OCI-LY3 (cell line): ENCODE results near the gene IPO9.

Experiments used
- H2AFZ ChIP-seq: fragments of 200-600, 300-600 bp; shearing (Covaris generic); 2 replicates; pipeline ENCODE4 v1.6.0; 2014; ENCODE audit warnings: antibody characterized with exemption, low read depth, low read length
- H3K27ac ChIP-seq: fragments of 200-600, 300-600 bp; sonication (generic); 2 replicates; pipeline ENCODE4 v1.5.1; 2014; ENCODE audit warnings: mild to moderate bottlenecking, low read length, moderate library complexity, mixed read lengths
- H3K27me3 ChIP-seq: fragments of 200-600, 300-600 bp; sonication (generic); 2 replicates; pipeline ENCODE4 v1.6.1; 2014; ENCODE audit warnings: low read depth, low read length, mixed read lengths
- H3K36me3 ChIP-seq: fragments of 200-600, 300-600 bp; sonication (generic); replicated peaks from 2 replicates; pipeline ENCODE3; 2014; ENCODE audit warnings: low read depth, low read length, mixed read lengths
- H3K4me1 ChIP-seq: fragments of 300-600, 200-600 bp; sonication (generic); 2 replicates; pipeline ENCODE4 v1.6.1; 2014; ENCODE audit warnings: low read length, mixed read lengths
- H3K4me2 ChIP-seq: fragments of 200-600, 300-600 bp; sonication (generic); 2 replicates; pipeline ENCODE4 v1.6.1; 2014; ENCODE audit warnings: low read length, mixed read lengths
- H3K4me3 ChIP-seq: fragments of 300-600, 200-600 bp; sonication (generic); 2 replicates; pipeline ENCODE4 v1.5.1; 2014; ENCODE audit warnings: antibody characterized with exemption, mild to moderate bottlenecking, low read length, moderate library complexity
- H3K79me2 ChIP-seq: fragments of 300-600, 200-600 bp; shearing (Covaris generic); 2 replicates; pipeline ENCODE4 v1.6.1; 2014; ENCODE audit warnings: mild to moderate bottlenecking, low read length, mixed read lengths
- H3K9ac ChIP-seq: fragments of 300-600, 200-600 bp; shearing (Covaris generic); 2 replicates; pipeline ENCODE4 v1.6.0; 2014; ENCODE audit warnings: mild to moderate bottlenecking, low read length, moderate library complexity
- H3K9me3 ChIP-seq: fragments of 200-600, 300-600 bp; shearing (Covaris generic); 2 replicates; pipeline ENCODE4 v1.6.1; 2014; ENCODE audit warnings: low read length, mixed read lengths; ENCODE audit not compliant: insufficient read depth
- H4K20me1 ChIP-seq: fragments of 200-600, 300-600 bp; sonication (generic); 2 replicates; pipeline ENCODE4 v1.6.1; 2016; ENCODE audit warnings: low read length, mixed read lengths; ENCODE audit not compliant: insufficient read depth
- EZH2phosphoT487 ChIP-seq: fragments of 200-600 bp; shearing (Covaris generic); IDR thresholded peaks from 2 replicates; pipeline ENCODE4 v1.6.1; 2018; ENCODE audit warnings: antibody characterized with exemption, mixed run types, low read depth
- TF ChIP-seq, protein P1 (sequence below): fragments of 200-600, 300-600 bp; sonication (generic); IDR thresholded peaks from 2 replicates; pipeline ENCODE4 v1.5.1; 2014; ENCODE audit warnings: antibody characterized with exemption, low read length, low read depth

IPO9 gene

DNA sequence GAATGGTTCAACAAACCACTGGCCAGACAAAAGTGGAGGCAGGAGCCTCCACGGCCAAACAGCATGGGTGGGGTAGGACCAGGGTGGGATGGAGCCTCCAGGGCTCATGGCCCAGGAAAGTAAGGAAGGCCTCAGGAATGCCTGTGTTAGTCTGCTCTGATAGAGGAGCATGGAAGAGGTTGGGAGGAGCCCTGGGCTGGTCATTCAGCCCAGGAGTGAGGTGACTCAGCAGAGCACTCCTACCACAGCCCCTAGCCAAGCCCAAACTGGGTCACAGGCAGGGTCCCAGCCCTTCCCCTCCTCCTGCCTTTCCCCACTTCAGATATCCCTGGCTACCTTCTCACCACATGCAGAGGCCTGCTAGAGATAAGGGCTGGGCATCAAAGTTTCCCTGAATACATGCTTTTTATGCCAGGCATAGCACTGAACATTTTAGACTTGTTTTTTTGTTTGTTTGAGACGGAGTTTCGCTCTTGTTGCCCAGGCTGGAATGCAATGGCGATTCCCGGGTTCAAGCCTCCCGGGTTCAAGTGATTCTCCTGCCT lies 56.6 kb downstream of the IPO9 start:
- H3K9ac ChIP-seq: no peak overlapping the region
- no peaks in the 10 kb centered on the region for H3K36me3 ChIP-seq
- no peaks in the 10 kb centered on the region for H3K79me2 ChIP-seq
- H4K20me1 ChIP-seq: 0 out of 2 replicates have a peak, but pooled peaks cover 2% of the 10 kb centered on the region
- peaks cover 28% of the 10 kb centered on the region for H3K4me1 ChIP-seq
- peaks cover 13% of the 10 kb centered on the region; the same call in 1 of the 2 replicates for H3K27me3 ChIP-seq
- H2AFZ ChIP-seq: no peak overlapping the region
- H3K4me2 ChIP-seq: no peak overlapping the region
- TF ChIP-seq EZH2phosphoT487: no peak
- TF ChIP-seq, protein P1, sequence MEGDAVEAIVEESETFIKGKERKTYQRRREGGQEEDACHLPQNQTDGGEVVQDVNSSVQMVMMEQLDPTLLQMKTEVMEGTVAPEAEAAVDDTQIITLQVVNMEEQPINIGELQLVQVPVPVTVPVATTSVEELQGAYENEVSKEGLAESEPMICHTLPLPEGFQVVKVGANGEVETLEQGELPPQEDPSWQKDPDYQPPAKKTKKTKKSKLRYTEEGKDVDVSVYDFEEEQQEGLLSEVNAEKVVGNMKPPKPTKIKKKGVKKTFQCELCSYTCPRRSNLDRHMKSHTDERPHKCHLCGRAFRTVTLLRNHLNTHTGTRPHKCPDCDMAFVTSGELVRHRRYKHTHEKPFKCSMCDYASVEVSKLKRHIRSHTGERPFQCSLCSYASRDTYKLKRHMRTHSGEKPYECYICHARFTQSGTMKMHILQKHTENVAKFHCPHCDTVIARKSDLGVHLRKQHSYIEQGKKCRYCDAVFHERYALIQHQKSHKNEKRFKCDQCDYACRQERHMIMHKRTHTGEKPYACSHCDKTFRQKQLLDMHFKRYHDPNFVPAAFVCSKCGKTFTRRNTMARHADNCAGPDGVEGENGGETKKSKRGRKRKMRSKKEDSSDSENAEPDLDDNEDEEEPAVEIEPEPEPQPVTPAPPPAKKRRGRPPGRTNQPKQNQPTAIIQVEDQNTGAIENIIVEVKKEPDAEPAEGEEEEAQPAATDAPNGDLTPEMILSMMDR: no peak
- no peaks in the 10 kb centered on the region for H3K9me3 ChIP-seq
- H3K27ac ChIP-seq: no peak overlapping the region
- no peak overlapping the region for H3K4me3 ChIP-seq

DNA sequence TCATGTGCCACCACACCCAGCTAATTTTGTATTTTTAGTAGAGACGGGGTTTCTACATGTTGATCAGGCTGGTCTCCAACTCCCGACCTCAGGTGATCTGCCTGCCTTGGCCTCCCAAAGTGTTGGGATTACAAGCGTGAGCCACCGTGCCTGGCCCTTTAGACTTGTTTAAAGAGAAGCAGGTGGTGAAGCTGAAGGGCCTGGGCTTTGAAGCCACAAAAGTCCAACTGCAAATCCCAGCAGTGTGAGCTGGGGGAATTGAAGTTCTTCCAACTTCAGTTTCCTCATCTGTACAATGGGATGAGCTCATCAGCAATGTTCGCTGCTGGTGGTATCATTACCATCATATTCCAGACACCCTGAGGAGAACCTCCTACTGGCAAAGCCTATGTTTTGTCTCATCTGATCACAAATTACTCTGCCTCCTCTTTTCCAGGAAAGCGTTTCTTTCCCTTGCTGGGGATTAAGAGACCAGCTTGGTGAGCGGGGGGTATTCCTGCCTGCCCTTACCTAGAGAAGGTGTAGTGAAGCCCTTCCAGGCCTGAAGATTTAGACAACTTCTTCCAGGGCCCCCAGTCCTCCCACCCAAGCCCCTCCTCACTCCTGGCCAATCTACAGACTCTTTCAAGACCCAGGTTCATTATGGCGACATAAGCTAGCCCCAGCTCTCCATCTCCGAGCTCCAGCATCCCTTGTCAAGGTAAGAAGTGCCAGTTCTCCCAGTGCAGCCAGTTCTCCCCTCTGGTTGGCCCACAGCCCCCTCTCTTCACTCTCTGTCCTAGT lies 57.3 kb downstream of the IPO9 start:
- H4K20me1 ChIP-seq: 0 out of 2 replicates have a peak, but pooled peaks cover 2% of the 10 kb centered on the region
- no peaks in the 10 kb centered on the region for H3K36me3 ChIP-seq
- peaks cover 26% of the 10 kb centered on the region for H3K4me1 ChIP-seq
- no peak overlapping the region for H3K9ac ChIP-seq
- no peak for TF ChIP-seq EZH2phosphoT487
- TF ChIP-seq, protein P1: no peak
- H3K4me2 ChIP-seq: no peak overlapping the region
- H3K9me3 ChIP-seq: no peaks in the 10 kb centered on the region
- H3K27me3 ChIP-seq: peaks cover 14% of the 10 kb centered on the region; the same call in 1 of the 2 replicates
- no peak overlapping the region for H3K27ac ChIP-seq
- no peaks in the 10 kb centered on the region for H3K79me2 ChIP-seq
- no peak overlapping the region for H2AFZ ChIP-seq
- no peak overlapping the region for H3K4me3 ChIP-seq

DNA sequence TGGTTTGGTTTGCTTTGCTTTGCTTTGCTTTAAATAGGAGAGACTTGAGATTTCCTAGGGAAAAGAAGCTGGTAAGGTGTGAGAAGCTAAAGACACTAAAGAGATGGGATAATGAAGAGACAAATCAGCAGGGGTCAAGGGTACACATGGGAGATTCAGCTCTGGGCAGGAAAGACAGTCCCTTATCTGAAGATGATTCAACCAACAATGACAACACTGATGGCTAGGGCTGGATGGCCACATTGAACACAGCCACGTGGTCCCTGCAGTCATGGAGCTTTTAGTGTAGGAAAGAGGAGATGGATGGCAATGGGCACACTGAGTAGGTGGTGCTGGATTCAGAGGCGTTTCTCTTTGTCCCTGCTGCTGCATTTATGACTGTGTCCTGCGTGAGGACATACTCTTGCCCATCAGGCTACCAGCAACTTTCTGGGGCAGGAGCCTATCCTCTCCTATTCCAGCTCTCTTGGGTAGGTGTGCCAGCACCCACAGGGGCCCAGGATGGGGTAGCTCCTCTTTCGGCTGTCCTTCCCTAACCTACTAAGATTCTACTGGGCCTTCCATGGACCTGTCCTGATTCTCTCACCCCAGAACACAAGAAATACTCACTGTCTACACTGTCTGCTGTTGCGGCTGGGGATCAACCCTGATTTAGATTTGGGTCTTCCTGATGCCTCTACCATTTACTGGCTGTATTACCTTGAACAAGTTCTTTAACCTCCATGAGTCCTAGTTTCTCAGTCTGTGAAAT lies 58.3 kb downstream of the IPO9 start:
- Histone ChIP-seq H4K20me1 (0 out of 2 replicates have a peak, but pooled peaks cover 2% of the 10 kb centered on the region), H3K27me3 (peaks cover 14% of the 10 kb centered on the region; the same call in 1 of the 2 replicates), H3K36me3 (no peaks in the 10 kb centered on the region), H3K27ac (no peak overlapping the region), H3K4me2 (no peak overlapping the region), H2AFZ (no peak overlapping the region), H3K9me3 (no peaks in the 10 kb centered on the region), H3K79me2 (no peaks in the 10 kb centered on the region), H3K9ac (no peak overlapping the region), H3K4me1 (peaks cover 17% of the 10 kb centered on the region), H3K4me3 (no peak overlapping the region)
- no peak for TF ChIP-seq EZH2phosphoT487
- TF ChIP-seq, protein P1: no peak
